HG03135 (cell line): ENCODE measurements around the gene METTL21A.
"Not testable (repeated sequence)": the region's sequence is repeated elsewhere in the genome, so short reads cannot be mapped to it uniquely, and the experiment has no call there.

Source experiments
- ATAC-seq: cut with Tn5 transposase; IDR thresholded peaks from one replicate; pipeline ENCODE4 v1.9.1; 2021; ENCODE audit warnings: mild to moderate bottlenecking, moderate library complexity; ENCODE audit not compliant: unreplicated experiment

Gene METTL21A

GRCh38 chr2:207625014-207625907, at the start of gene METTL21A:
METTL21A (minus strand) TSS chr2:207625394; CDS start chr2:207624375, 1,019 bp downstream.
- peak; percentile 61 for ATAC-seq

DNA sequence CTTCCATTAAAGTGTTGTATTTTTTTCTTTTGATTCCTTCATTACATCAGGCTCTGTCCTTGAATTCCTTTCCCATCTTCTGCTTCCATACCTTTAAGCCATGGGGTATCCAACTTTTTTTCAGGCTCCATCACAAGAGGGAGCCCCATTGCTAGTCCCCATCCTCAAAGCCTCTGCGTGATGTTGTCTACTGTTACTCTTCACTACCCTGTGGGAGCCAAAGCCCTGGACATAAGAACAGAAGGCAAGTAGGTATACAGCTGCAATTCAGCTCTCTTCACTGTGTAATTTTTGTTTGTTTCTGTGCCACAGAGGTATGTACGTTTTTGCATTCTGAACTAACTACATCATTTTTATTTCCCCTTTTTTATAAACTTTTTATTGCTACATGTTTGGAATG, 49.6 kb upstream of the METTL21A start:
- ATAC-seq = no peak

- no peak for ATAC-seq
Observed at GRCh38 chr2:207674266-207674774, 49.1 kb upstream of the METTL21A start.

- no peak for ATAC-seq
Observed at GRCh38 chr2:207673431-207673830, 48.2 kb upstream of the METTL21A start.

DNA sequence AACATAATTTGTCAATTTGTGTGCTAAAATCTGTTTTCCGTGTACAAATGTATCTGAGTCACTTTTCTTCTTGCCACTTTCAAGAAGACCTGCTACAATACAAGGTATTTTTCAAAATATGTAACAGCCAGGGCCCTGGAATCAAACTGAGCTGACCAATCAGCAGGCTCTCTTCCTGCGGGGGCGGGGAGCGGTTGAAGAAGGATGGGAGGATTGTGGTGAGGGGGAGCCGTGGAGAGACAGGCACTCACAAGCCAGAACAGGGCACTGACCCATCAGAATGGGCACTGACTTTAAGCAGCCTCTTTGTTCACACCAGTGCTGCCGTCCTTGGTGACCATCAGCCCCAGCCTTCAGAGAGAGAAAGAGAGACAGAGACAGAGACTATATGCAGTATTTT, 45.7 kb upstream of the METTL21A start:
- no peak for ATAC-seq

DNA sequence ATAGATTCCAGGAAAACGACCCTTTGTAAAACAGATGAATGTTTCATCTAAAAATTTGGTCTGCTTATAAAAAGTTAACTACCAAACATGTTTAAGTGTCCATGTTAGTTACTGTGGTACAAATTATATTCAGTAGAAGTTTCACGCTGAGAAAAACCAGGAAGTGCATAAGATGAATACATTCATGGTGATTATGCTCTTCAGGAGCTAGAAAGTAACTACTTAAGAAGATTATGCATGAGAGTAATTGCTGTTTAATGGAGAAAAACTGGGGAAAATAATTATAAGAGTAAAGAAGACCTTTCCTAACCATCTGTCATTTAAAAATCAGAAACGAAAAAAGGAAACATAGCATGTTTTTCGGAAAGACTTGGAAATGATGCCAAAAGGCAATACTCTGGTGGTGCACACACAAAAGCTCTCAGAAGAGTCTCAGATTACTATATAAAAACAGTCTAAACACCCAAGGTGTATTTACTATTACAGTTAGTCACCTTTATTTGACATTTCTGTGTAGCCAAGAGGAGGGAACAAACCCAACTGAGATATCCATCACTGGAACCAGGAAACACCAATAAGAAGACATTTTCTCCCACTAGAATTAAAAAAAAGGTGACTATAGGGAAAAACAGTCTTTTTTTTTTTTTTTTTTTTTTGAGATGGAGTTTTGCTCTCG, 38.8 kb upstream of the METTL21A start:
- ATAC-seq = no peak

DNA sequence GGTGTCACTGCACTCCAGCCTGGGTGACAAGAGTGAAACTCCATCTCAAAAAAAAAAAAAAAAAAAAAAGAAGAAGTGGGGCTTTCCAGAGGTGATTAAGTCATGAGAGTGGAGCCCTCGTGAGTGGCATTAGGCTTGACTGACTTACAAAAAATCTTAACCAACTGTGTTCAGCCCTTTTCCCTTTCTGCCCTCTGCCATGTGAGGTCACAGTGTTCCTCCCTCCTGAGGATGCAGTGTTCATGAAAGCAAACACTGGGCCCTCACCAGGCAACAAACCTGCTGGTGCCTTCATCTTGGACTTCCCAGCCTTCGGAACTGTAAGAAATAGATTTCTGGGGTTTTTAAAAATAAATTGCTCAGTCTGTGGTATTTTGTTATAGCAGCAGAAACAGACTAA, 37.0 kb upstream of the METTL21A start:
- peak; percentile 88 for ATAC-seq

DNA sequence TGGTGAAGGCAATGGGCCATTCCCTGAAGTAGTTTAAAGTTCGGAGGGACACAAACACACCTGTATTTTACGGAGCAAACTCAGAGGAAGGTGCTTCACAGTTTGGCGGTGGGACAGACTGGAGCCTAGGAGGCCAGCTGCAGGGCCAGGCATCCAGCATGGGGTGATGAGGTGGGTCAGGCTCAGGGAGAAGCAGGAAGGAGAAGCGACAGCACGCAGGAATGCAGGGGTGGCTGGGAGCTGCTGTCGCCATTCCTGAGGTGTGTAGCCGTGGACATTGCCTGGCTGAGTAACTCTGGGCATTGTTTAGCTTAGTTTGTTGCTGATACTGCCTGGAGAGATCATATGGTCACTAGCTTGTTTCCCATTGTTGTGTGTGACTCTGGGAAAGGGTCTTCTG, 35.8 kb upstream of the METTL21A start:
- ATAC-seq = no peak

GRCh38 chr2:207658156-207658555, 33.0 kb upstream of the METTL21A start:
- ATAC-seq = no peak

DNA sequence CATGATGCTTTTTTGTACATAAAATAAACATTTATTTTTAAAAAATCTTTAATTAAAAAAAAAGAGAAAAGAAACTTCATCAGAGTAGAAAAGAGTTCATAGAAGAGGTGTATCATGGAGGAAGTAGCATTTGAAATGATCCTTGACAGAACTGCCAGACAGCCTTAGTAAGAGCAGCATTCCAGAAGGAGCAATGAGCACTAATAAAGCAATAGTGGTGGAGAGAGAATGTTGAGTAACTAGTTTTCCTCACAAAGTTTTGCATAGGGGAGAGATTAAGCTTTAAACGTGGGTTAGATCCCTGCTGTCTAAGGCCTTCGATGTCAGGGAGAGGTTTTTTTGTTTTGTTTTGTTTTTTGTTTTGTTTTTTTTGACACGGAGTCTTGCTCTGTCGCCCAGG, 29.8 kb upstream of the METTL21A start:
- no peak for ATAC-seq

GRCh38 chr2:207646582-207646981, 21.4 kb upstream of the METTL21A start:
- not testable (repeated sequence) for ATAC-seq

GRCh38 chr2:207643892-207644291, 18.7 kb upstream of the METTL21A start:
- ATAC-seq = no peak

DNA sequence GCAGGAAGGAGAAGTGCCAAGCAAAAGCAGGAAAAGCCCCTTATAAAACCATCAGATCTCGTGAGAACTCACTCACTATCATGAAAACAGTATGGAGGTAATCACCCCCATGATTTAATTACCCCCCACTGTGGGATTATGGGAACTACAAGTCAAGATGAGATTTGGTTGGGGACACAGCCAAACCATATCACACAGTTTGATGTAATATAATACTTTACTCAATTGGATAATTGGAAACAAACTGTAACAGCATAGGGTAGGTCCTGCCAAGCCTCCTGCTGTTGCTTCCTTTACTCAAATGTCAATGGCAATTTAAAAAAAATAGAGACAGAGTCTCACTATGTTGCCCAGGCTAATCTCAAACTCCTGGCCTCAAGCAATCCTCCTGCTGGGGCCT, 15.5 kb upstream of the METTL21A start:
- no peak for ATAC-seq

- ATAC-seq = no peak
Observed at GRCh38 chr2:207640160-207640559, 15.0 kb upstream of the METTL21A start.

- ATAC-seq = not testable (repeated sequence)
Observed at GRCh38 chr2:207639288-207639687, 14.1 kb upstream of the METTL21A start.

- no peak for ATAC-seq
Observed at GRCh38 chr2:207635468-207636200, 10.4 kb upstream of the METTL21A start.

DNA sequence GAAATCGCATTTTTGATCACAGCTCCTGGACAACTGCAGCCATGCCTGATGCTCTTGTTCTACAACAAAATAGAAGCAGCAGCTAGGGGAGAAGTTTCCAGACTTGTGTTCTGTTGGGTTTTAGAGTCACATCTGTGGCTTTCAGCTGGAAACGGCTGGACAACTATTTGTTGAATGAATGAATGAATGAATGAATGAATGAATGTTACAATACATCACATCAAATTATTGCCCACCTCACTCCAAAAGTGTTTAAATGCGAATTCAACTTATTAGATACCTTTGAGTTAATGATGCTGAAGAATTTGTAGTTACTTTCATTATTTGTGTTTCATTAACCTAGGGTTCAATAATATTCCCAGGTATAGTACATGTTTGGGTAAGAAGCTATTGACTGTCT, 8.5 kb upstream of the METTL21A start:
- ATAC-seq = no peak

GRCh38 chr2:207632575-207633493, 7.6 kb upstream of the METTL21A start:
- ATAC-seq = no peak

DNA sequence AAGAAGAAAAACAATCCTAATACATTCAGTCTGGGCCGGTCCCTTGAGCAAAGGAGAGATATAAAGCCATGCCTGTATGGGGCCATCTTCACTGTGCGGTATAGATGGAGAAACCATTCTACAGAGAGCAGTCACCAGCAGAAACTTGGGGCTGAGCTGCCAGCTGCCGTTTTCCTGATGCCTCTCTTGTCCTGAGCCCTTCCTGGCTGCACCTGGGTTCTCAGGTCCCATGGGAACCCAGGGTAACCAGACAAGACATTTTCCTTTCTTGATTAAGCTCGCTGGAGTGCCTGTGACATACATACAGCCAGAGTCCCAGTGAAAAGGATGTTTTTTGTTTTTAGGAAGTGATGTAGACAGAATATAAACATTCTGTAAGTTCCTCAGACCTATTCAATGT, 5.3 kb upstream of the METTL21A start:
- ATAC-seq = no peak

DNA sequence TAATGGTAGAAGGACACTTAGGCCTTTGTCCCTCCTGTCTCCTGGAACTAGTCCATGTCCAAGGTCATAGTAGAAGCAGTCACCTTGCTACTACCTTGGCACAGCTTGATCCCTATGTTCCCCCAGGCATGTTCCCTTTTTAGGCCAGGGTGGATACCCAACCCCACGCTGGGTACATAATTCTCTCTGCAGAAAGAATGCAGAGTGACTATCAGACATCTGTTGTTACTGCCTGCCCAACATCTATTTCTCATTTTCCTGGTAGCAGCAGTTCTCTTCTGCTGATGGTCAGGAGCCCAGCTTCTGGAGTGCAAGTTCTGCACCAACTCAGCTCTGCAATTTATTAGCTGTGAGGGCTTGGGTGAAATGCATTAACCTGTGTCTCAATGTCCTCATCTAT, 4.4 kb upstream of the METTL21A start:
- ATAC-seq = no peak
